Mammary epithelial cell (primary cell): ENCODE data around the gene DMD.

Experiments
- CTCF ChIP-seq, 2 donors: IDR thresholded peaks in 1 of 2; conservative IDR thresholded peaks in 1 of 2; 2 replicates each; pipeline ENCODE4 v1.5.1; 2011 to 2012; ENCODE audit warnings: inconsistent platforms in 2 of 2, low read length in 2 of 2, mild to moderate bottlenecking in 2 of 2, control low read depth in 1 of 2, low read depth in 1 of 2; ENCODE audit not compliant: insufficient read depth in 1 of 2; ENCODE audit errors: extremely low read depth in 1 of 2
- EZH2 ChIP-seq: IDR thresholded peaks from 2 replicates; pipeline ENCODE4 v1.6.1; 2012; ENCODE audit warnings: low read length, inconsistent platforms, borderline replicate concordance

- TF ChIP-seq CTCF (conservative IDR thresholded peaks at IDR 0.05 in 1 of 2, IDR thresholded peaks at IDR 0.05 in 1 of 2; ENCODE audit: extremely low read depth in 1 of 2, insufficient read depth in 1 of 2, low read depth in 1 of 2, low read length in 2 of 2) (no peak), EZH2 (no peak)
Observed at GRCh38 chrX:31603411-31604120, 1607.8 kb downstream of the DMD start.
